Stimulated activated CD8-positive, alpha-beta memory T cell treated with anti-CD3 and anti-CD28 coated beads, Interleukin-4, amount 100 ng/mL, for 24 hours (primary cell): ENCODE data around the gene NPHP4.
"Not testable (repeated sequence)": the region's sequence is repeated elsewhere in the genome, so short reads cannot be mapped to it uniquely, and the experiment has no call there.

Experiments used
- DNase-seq: peaks from one replicate; pipeline ENCODE4 v3.0.0-alpha.2; 2020; ENCODE audit warnings: low read depth

Gene NPHP4

GRCh38 chr1:5876094-5876650 is 116.1 kb downstream of the NPHP4 start:
- DNase-seq: no peak

- no peak for DNase-seq
Measured at GRCh38 chr1:5875345-5875910, 116.8 kb downstream of the NPHP4 start.

GRCh38 chr1:5874416-5875110 is 117.7 kb downstream of the NPHP4 start:
- no peak for DNase-seq

GRCh38 chr1:5873556-5873955 is 118.7 kb downstream of the NPHP4 start:
- DNase-seq: no peak

GRCh38 chr1:5872886-5873285 is 119.3 kb downstream of the NPHP4 start:
- no peak for DNase-seq

- no peak for DNase-seq
Measured at GRCh38 chr1:5868931-5869500, 123.2 kb downstream of the NPHP4 start.

- DNase-seq: no peak
Measured at GRCh38 chr1:5865774-5866173, 126.5 kb downstream of the NPHP4 start.

- no peak for DNase-seq
Measured at GRCh38 chr1:5865056-5865455, 127.2 kb downstream of the NPHP4 start.

GRCh38 chr1:5864256-5864655 is 128.0 kb downstream of the NPHP4 start:
- no peak for DNase-seq

- DNase-seq: no peak
Measured at GRCh38 chr1:5863238-5863637, 129.0 kb downstream of the NPHP4 start.

- no peak for DNase-seq
Measured at GRCh38 chr1:5861871-5862825, 130.1 kb downstream of the NPHP4 start.

- DNase-seq: no peak
Measured at GRCh38 chr1:5860277-5860676, 131.9 kb downstream of the NPHP4 start.

- no peak for DNase-seq
Measured at GRCh38 chr1:5859766-5860165, 132.5 kb downstream of the NPHP4 start.

- DNase-seq: no peak
Measured at GRCh38 chr1:5858844-5859407, 133.3 kb downstream of the NPHP4 start.

- DNase-seq: no peak
Measured at GRCh38 chr1:5858246-5858645, 134.0 kb downstream of the NPHP4 start.

- DNase-seq: no peak
Measured at GRCh38 chr1:5857508-5858090, 134.6 kb downstream of the NPHP4 start.

- no peak for DNase-seq
Measured at GRCh38 chr1:5857011-5857410, 135.2 kb downstream of the NPHP4 start.

- DNase-seq: no peak
Measured at GRCh38 chr1:5856246-5856815, 135.9 kb downstream of the NPHP4 start.

GRCh38 chr1:5855196-5855897 is 136.9 kb downstream of the NPHP4 start:
- no peak for DNase-seq

GRCh38 chr1:5854754-5855153 is 137.5 kb downstream of the NPHP4 start:
- DNase-seq: no peak

- DNase-seq: not testable (repeated sequence)
Measured at GRCh38 chr1:5853858-5854257, 138.4 kb downstream of the NPHP4 start.
